GM12874 (cell line): ENCODE data around the gene ERCC1.

Source experiments
- TF ChIP-seq, protein P1 (sequence below): IDR thresholded peaks from 2 replicates; pipeline ENCODE4 v1.5.1; 2011; ENCODE audit warnings: low read depth, mild to moderate bottlenecking, control low read depth, low read length, moderate library complexity; ENCODE audit not compliant: insufficient read depth

Gene ERCC1

DNA sequence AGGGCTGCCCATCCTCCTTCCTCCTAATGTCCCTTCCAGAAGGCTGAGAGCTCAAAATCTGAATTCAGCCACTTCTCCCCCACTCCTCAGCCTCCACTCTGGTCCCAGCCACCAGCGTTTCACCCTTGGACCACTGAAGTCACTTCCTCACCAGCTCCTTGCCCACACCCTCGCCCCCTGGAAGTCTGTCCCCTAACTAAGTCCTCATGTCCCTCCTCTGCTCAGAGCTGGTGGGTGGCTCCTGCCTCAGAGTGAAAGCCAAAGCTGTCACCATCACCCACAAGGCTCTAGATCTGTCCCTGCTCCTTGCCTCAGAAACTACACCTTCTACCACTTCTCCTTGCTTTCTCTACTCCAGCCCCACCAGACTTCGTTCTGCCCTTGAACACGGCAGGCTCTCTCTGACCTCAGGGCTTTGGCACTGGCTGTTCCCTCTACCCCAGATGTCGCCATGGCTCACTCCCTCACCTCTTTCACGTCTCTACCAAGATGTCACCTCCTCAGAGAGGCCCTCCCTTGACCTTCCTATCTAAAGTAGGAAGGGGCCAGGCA lies 1.7 kb downstream of the ERCC1 start:
- TF ChIP-seq, protein P1, sequence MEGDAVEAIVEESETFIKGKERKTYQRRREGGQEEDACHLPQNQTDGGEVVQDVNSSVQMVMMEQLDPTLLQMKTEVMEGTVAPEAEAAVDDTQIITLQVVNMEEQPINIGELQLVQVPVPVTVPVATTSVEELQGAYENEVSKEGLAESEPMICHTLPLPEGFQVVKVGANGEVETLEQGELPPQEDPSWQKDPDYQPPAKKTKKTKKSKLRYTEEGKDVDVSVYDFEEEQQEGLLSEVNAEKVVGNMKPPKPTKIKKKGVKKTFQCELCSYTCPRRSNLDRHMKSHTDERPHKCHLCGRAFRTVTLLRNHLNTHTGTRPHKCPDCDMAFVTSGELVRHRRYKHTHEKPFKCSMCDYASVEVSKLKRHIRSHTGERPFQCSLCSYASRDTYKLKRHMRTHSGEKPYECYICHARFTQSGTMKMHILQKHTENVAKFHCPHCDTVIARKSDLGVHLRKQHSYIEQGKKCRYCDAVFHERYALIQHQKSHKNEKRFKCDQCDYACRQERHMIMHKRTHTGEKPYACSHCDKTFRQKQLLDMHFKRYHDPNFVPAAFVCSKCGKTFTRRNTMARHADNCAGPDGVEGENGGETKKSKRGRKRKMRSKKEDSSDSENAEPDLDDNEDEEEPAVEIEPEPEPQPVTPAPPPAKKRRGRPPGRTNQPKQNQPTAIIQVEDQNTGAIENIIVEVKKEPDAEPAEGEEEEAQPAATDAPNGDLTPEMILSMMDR: no peak

DNA sequence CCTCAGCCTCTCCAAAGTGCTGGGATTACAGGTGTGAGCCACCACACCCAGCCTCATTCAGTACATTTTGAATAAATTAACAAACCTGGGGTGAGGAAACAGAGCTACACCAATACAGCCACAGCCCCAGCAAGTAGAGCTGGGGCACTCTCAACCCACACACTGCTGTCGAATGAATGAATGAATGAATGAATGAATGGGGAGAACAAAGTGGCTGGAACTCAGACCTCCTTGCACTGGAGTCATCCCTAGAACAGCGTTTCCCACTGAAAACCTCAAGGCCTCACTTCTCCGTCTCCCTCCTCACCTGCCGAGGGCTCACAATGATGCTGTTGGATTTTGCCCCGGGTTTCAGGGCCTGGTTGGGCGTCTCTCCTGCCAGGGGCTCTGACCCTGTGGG lies 2.8 kb downstream of the ERCC1 start:
- TF ChIP-seq, protein P1: no peak

- TF ChIP-seq, protein P1: no peak
Measured at GRCh38 chr19:45420356-45420755, 3.4 kb downstream of the ERCC1 start.

- TF ChIP-seq, protein P1: no peak
Measured at GRCh38 chr19:45419895-45420294, 3.8 kb downstream of the ERCC1 start.

- TF ChIP-seq, protein P1: no peak
Measured at GRCh38 chr19:45419396-45419795, 4.3 kb downstream of the ERCC1 start.

- TF ChIP-seq, protein P1: no peak
Measured at GRCh38 chr19:45418802-45419201, 4.9 kb downstream of the ERCC1 start.

GRCh38 chr19:45417151-45417550 lies 6.6 kb downstream of the ERCC1 start:
- TF ChIP-seq, protein P1: no peak
